Uterus (tissue), 2 donors: Measurements from ENCODE around the gene DYNC2H1.

ENCODE experiments used
- CTCF ChIP-seq, 4 experiments: fragments of 200-600 bp in 2 of 4; fragments of 450-650 bp in 2 of 4; sonication (generic) in 2 of 4; IDR thresholded peaks; one replicate each; pipeline ENCODE4 v1.5.1; 2016 to 2019; ENCODE audit warnings: antibody characterized with exemption in 4 of 4, mild to moderate bottlenecking in 2 of 4, moderate library complexity in 1 of 4
- POLR2A ChIP-seq, 2 donors: fragments of 450-650 bp; IDR thresholded peaks; one replicate each; pipeline ENCODE4 v1.6.1; 2016; ENCODE audit warnings: antibody characterized with exemption in 2 of 2, mild to moderate bottlenecking in 1 of 2, moderate library complexity in 1 of 2

- TF ChIP-seq CTCF (IDR thresholded peaks at IDR 0.05): no peak
- TF ChIP-seq POLR2A (IDR thresholded peaks at IDR 0.05): no peak
Observed at GRCh38 chr11:103380031-103380430, 270.8 kb downstream of the DYNC2H1 start.
